ENCODE measurements around the gene TRAPPC10.

DNA sequence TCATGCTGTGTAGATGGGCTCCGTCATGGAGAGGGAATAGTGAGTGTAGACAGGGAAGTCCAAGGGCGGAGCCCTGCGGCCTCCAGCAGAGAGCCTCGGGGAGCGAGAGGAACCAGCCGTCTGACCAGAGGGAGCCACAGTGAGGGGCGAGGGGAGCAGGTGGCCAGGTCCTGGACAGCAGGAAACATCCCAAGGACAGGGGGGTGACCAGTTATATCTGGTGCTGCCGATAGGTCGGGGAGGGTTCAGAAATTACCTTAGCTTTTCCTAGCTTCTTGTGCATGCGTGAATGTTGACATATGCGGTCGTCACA lies 46.5 kb downstream of the TRAPPC10 start:
- TF ChIP-seq, protein P1, sequence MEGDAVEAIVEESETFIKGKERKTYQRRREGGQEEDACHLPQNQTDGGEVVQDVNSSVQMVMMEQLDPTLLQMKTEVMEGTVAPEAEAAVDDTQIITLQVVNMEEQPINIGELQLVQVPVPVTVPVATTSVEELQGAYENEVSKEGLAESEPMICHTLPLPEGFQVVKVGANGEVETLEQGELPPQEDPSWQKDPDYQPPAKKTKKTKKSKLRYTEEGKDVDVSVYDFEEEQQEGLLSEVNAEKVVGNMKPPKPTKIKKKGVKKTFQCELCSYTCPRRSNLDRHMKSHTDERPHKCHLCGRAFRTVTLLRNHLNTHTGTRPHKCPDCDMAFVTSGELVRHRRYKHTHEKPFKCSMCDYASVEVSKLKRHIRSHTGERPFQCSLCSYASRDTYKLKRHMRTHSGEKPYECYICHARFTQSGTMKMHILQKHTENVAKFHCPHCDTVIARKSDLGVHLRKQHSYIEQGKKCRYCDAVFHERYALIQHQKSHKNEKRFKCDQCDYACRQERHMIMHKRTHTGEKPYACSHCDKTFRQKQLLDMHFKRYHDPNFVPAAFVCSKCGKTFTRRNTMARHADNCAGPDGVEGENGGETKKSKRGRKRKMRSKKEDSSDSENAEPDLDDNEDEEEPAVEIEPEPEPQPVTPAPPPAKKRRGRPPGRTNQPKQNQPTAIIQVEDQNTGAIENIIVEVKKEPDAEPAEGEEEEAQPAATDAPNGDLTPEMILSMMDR (conservative IDR thresholded peaks at IDR 0.05 in 1 of 2, IDR thresholded peaks at IDR 0.05 in 1 of 2; ENCODE audit: low read depth in 1 of 2, low read length in 2 of 2): no peak
- TF ChIP-seq EZH2 (IDR thresholded peaks at IDR 0.05; ENCODE audit: low read length, missing control alignments): no peak

Data from fibroblast of lung (primary cell).